ENCODE results near the gene XXYLT1.

Gene XXYLT1

GRCh38 chr3:195255571-195256501 is 15.1 kb downstream of the XXYLT1 start:
- Histone ChIP-seq H3K36me3 (no peaks in the 10 kb centered on the region), H3K4me3 (ENCODE audit: low read depth, low read length) (no peak overlapping the region), H3K27ac (no peak overlapping the region), H3K9me3 (ENCODE audit: severe bottlenecking) (no peaks in the 10 kb centered on the region), H3K27me3 (ENCODE audit: insufficient read depth, low read depth, severe bottlenecking) (no peaks in the 10 kb centered on the region)
- no peak for DNase-seq
- TF ChIP-seq CTCF (IDR thresholded peaks at IDR 0.05; ENCODE audit: low read depth, low read length) = no peak

DNA sequence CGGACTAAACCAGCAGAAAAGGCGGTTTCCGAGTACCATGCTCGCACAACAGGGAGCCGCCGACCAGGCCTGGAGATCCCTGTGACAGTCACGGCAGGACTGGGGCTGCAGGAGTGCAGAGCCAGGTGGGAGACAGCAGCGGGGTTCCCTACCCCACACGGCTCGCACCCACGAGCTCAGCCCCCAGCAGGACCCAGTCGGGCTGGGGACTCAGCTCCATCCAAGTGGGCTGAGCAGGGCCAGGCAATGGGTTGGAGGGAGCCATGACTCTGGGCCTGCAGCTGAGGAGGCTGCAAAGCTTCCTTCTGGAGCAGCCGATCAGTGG is 15.8 kb downstream of the XXYLT1 start:
- H3K4me3 ChIP-seq (ENCODE audit: low read depth, low read length) = no peak overlapping the region
- H3K36me3 ChIP-seq = no peaks in the 10 kb centered on the region
- H3K27me3 ChIP-seq (ENCODE audit: insufficient read depth, low read depth, severe bottlenecking) = no peaks in the 10 kb centered on the region
- H3K9me3 ChIP-seq (ENCODE audit: severe bottlenecking) = no peaks in the 10 kb centered on the region
- no peak overlapping the region for H3K27ac ChIP-seq
- DNase-seq = no peak
- no peak for TF ChIP-seq CTCF (IDR thresholded peaks at IDR 0.05; ENCODE audit: low read depth, low read length)

DNA sequence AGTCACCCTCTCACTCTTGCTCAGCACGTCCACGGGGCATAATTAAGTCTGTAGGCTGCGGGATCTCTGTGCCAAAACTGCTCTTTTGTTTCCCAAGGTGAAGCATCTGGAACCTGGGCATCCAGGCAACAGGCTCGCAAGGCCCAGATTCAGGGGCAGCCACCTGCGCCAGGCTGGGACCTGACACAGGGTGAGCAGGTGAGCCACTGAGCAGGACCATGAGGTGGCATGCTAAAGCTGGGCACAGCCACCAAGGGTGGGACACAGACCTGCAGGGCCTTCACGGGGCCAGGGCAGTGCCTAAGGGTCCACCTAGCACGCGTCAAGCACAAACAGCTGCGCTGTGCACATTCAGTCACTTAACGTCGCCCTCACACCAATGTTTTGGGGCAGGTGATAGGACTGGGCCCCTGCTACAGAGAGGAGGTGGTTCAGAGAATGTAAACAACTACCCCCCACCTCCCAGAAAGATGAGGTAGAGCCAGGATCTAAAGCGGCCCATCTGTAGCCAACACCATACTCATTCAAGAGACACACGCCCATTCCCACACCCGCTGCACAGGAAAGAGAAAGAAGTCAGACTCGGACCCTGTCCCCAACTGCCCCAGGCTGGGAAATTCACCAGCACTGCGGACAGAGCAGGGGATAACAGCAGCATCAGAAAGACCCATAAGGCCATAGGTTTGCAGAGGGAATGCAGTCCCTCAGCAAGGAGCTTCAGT is 16.3 kb downstream of the XXYLT1 start:
- no peak for DNase-seq
- Histone ChIP-seq H3K9me3 (ENCODE audit: severe bottlenecking) (no peaks in the 10 kb centered on the region), H3K36me3 (no peaks in the 10 kb centered on the region), H3K27me3 (ENCODE audit: insufficient read depth, low read depth, severe bottlenecking) (no peaks in the 10 kb centered on the region), H3K4me3 (ENCODE audit: low read depth, low read length) (no peak overlapping the region), H3K27ac (peak overlapping the region; percentile 79)
- TF ChIP-seq CTCF (IDR thresholded peaks at IDR 0.05; ENCODE audit: low read depth, low read length) = no peak

DNA sequence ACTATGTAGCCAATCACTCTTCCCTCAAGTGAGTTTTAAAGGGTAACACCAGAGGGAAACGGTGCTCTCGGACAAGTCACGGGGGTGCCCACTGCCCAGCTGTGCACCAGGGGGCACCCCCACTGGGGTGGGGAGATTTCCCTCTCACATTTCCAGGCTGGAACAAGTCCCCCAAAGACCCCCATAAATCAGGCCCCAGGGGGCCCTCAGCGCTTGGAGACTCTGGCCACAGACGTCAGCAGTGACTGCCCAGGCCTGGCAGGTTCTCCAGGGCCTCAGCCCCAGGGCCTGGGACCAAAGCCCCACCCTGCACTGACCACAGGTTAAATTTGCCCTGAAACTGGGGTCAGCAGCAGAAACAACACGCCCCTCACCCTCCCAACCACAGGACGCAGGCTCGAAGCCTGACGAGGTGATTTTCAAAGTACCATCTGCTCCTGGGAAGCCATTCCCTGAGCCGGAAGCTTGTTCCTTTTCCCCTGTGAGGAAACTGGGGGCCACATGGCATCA is 17.0 kb downstream of the XXYLT1 start:
- Histone ChIP-seq H3K9me3 (ENCODE audit: severe bottlenecking) (no peaks in the 10 kb centered on the region), H3K27ac (peak overlapping the region; percentile 79), H3K36me3 (no peaks in the 10 kb centered on the region), H3K4me3 (ENCODE audit: low read depth, low read length) (no peak overlapping the region), H3K27me3 (ENCODE audit: insufficient read depth, low read depth, severe bottlenecking) (no peaks in the 10 kb centered on the region)
- no peak for TF ChIP-seq CTCF (IDR thresholded peaks at IDR 0.05; ENCODE audit: low read depth, low read length)
- DNase-seq = peak; percentile 73

GRCh38 chr3:195251336-195252065 is 19.5 kb downstream of the XXYLT1 start:
- no peak overlapping the region for H3K27ac ChIP-seq
- no peaks in the 10 kb centered on the region for H3K9me3 ChIP-seq (ENCODE audit: severe bottlenecking)
- DNase-seq = no peak
- no peak for TF ChIP-seq CTCF (IDR thresholded peaks at IDR 0.05; ENCODE audit: low read depth, low read length)
- H3K36me3 ChIP-seq = no peaks in the 10 kb centered on the region
- H3K27me3 ChIP-seq (ENCODE audit: insufficient read depth, low read depth, severe bottlenecking) = no peaks in the 10 kb centered on the region
- H3K4me3 ChIP-seq (ENCODE audit: low read depth, low read length) = no peak overlapping the region
